Measurements from ENCODE around the gene KANK3. TPM values are rescaled to one million over a fixed set of nuclear protein-coding genes. Genes with fewer than 3 reads are reported as not detected.

The KANK3 gene
- polyA plus RNA-seq (2011; rRNA removed) (1.0 and 1.2 TPM in 2 replicates), polyA plus RNA-seq (2017; fragmentation: RNase III; extraction: RNeasy Plus Mini Kit Qiagen cat#74134 plus additional on column Dnase treatment) (1.5 to 1.6 TPM (median 1.5 TPM) in 3 replicates), polyA minus RNA-seq (2011; rRNA and poly(A)+ RNA removed) (1.2 and 1.5 TPM in 2 replicates)
- polyA plus RNA-seq (2012; cell fraction: cytosol; rRNA removed): 2.1 and 2.8 TPM in 2 replicates
- polyA plus RNA-seq (2012; cell fraction: nucleus; rRNA removed): 4.1 and 5.7 TPM in 2 replicates

GRCh38 chr19:8342684-8343482, at the start of gene KANK3:
Gene KANK3 (minus strand): TSS chr19:8343262. CDS start chr19:8337828, 5,434 bp downstream.
- ATAC-seq (peak; percentile 99), FAIRE-seq (no peak), DNase-seq (ENCODE audit: low read depth in 1 of 2, low spot score in 1 of 2) (peak; percentile 94 to 97)
- TF ChIP-seq FOXS1 (CRISPR knock-in tag; IDR thresholded peaks at IDR 0.05) (no peak), NR3C1 (IDR thresholded peaks at IDR 0.05) (no peak), CEBPB (IDR thresholded peaks at IDR 0.05) (no peak), HES2 (IDR thresholded peaks at IDR 0.05) (no peak), PBX3 (IDR thresholded peaks at IDR 0.05) (peak; percentile 93), RCOR1 (IDR thresholded peaks at IDR 0.05; ENCODE audit: low read depth, low read length) (no peak), SMC3 (IDR thresholded peaks at IDR 0.05) (no peak), RNF2 (IDR thresholded peaks at IDR 0.05; ENCODE audit: borderline replicate concordance, low read depth) (no peak)
- ChIA-PET POLR2A (no interaction called here), CTCF (interaction anchor here (0.6 to 6.6 kb wide), 4 partner anchors 8 to 223 kb away, joined by 3 to 43 read pairs (median 4); no protein-coding TSS in a partner anchor)
- H3K9me3 ChIP-seq: no peaks in the 10 kb centered on the region
- H3K27ac ChIP-seq: peak within 1 kb of the TSS; percentile 30 to 80; a peak in 4 of 6 replicates
- peaks cover 4% of the 10 kb centered on the region; the same call in 2 of the 3 replicates for H3K4me1 ChIP-seq
- 10% methylated on average over 9 of the region's 65 CpGs for WGBS (ENCODE audit: missing lambda C conversion rate)
- H3K4me2 ChIP-seq: peak within 1 kb of the TSS; percentile 71
- peak within 1 kb of the TSS; percentile 44 for H3K4me3 ChIP-seq

- POLR2A ChIA-PET: interaction anchor here (1.3 kb wide), 1 partner anchor 21 kb away, joined by 3 read pairs; the partner anchor contains the start of gene MARCHF2
- WGBS (ENCODE audit: missing lambda C conversion rate): 55% methylated on average over 10 of the region's 11 CpGs
- peak overlapping the region; percentile 21 to 41; a peak in 2 of 6 replicates for H3K27ac ChIP-seq
- no peak overlapping the region for H3K4me3 ChIP-seq
- no peak for DNase-seq (ENCODE audit: low read depth in 1 of 2, low spot score in 1 of 2)
- CTCF ChIA-PET: interaction anchor here (1.0 to 8.0 kb wide), 3 partner anchors 12 to 39 kb away, joined by 3 to 71 read pairs (median 6); no protein-coding TSS in a partner anchor
- peak overlapping the region; percentile 66 for H3K4me2 ChIP-seq
- H3K4me1 ChIP-seq: peaks cover 73% of the 10 kb centered on the region
- no peaks in the 10 kb centered on the region for H3K9me3 ChIP-seq
- TF ChIP-seq FOSL2 (IDR thresholded peaks at IDR 0.05) (no peak), FOSL2 (CRISPR knock-in tag; IDR thresholded peaks at IDR 0.05) (no peak), CHD4 (IDR thresholded peaks at IDR 0.05; ENCODE audit: borderline replicate concordance) (no peak), MAZ (IDR thresholded peaks at IDR 0.05; ENCODE audit: borderline replicate concordance, low read depth, low read length) (no peak), NPAS2 (CRISPR knock-in tag; IDR thresholded peaks at IDR 0.05; ENCODE audit: borderline replicate concordance) (no peak), JUNB (IDR thresholded peaks at IDR 0.05) (no peak), ELK1 (IDR thresholded peaks at IDR 0.05; ENCODE audit: low read depth, low read length) (no peak)
- FAIRE-seq: no peak
- no peak for ATAC-seq
Observed at GRCh38 chr19:8392017-8392591, 49.0 kb upstream of the KANK3 start.

GRCh38 chr19:8391198-8392016, 48.3 kb upstream of the KANK3 start:
- 81% methylated on average over 15 of the region's 23 CpGs for WGBS (ENCODE audit: missing lambda C conversion rate)
- TF ChIP-seq CBX2 (IDR thresholded peaks at IDR 0.05; ENCODE audit: borderline replicate concordance, low read depth): no peak
- TF ChIP-seq RCOR1 (IDR thresholded peaks at IDR 0.05; ENCODE audit: low read depth, low read length): no peak
- TF ChIP-seq ATOH8 (CRISPR knock-in tag; IDR thresholded peaks at IDR 0.05; ENCODE audit: low read depth): no peak
- TF ChIP-seq USF2 (IDR thresholded peaks at IDR 0.05): no peak
- CTCF ChIA-PET: interaction anchor here (2.2 to 8.0 kb wide), 2 partner anchors 13 to 38 kb away, joined by 6 to 71 read pairs; no protein-coding TSS in a partner anchor
- H3K4me3 ChIP-seq: peak overlapping the region; percentile 19; the same call in 2 of the 3 replicates
- peaks cover 68% of the 10 kb centered on the region for H3K4me1 ChIP-seq
- POLR2A ChIA-PET: interaction anchor here (0.6 to 1.6 kb wide), 8 partner anchors 22 to 123 kb away, joined by 3 to 9 read pairs (median 5); partner anchors contain the start of genes ANGPTL4, HNRNPM, MARCHF2 and ZNF414
- no peak for FAIRE-seq
- peak overlapping the region; percentile 66 for H3K4me2 ChIP-seq
- no peak for DNase-seq (ENCODE audit: low read depth in 1 of 2, low spot score in 1 of 2)
- H3K27ac ChIP-seq: peak overlapping the region in 1 of 2 experiments; percentile 100; a peak in 2 of 6 replicates
- H3K9me3 ChIP-seq: no peaks in the 10 kb centered on the region
- ATAC-seq: no peak
